SK-N-MC (cell line): ENCODE data around the gene INSIG2.

Source experiments
- EZH2 ChIP-seq: fragments of 200-600 bp; sonication (generic); IDR thresholded peaks from one replicate; pipeline ENCODE4 v1.6.1; 2017; ENCODE audit warnings: antibody characterized with exemption
- FOXP2 ChIP-seq: optimal IDR thresholded peaks from 2 replicates; pipeline ENCODE3; 2011; ENCODE audit warnings: mild to moderate bottlenecking, moderate library complexity; ENCODE audit not compliant: insufficient read depth; ENCODE audit errors: extremely low read length, control extremely low read depth
- POLR2AphosphoS5 ChIP-seq: IDR thresholded peaks from 2 replicates; pipeline ENCODE4 v1.6.1; 2012; ENCODE audit warnings: mild to moderate bottlenecking, low read depth, low read length, borderline replicate concordance

GRCh38 chr2:118059919-118060478 lies 28.3 kb upstream of the INSIG2 start:
- TF ChIP-seq EZH2 (no peak), POLR2AphosphoS5 (no peak), FOXP2 (no peak)
